ENCODE results near the gene FMNL3. TPM values are rescaled to one million over a fixed set of nuclear protein-coding genes. Genes with fewer than 3 reads are reported as not detected.

Gene FMNL3
- polyA plus RNA-seq, 1 donor from 2014 or later = 9.3 TPM

GRCh38 chr12:49643135-49643534 is 64.1 kb downstream of the FMNL3 start:
- no peak overlapping the region for H2AFZ ChIP-seq (ENCODE audit: low read depth, low read length)
- H3K9me2 ChIP-seq (ENCODE audit: insufficient read depth, low read length) = no peaks in the 10 kb centered on the region
- H3K4me3 ChIP-seq (ENCODE audit: low read length) = no peak overlapping the region
- H3F3A ChIP-seq (ENCODE audit: insufficient read depth, low read length, poor library complexity, severe bottlenecking) = no peaks in the 10 kb centered on the region
- TF ChIP-seq EP300 (conservative IDR thresholded peaks at IDR 0.05; ENCODE audit: poor library complexity, severe bottlenecking) = no peak
- H4K20me1 ChIP-seq (ENCODE audit: insufficient read depth) = no peaks in the 10 kb centered on the region
- H3K9me3 ChIP-seq (ENCODE audit: low read length) = no peaks in the 10 kb centered on the region
- no peak overlapping the region for H3K9ac ChIP-seq (ENCODE audit: low read length)
- H3K27ac ChIP-seq (ENCODE audit: low read length) = no peak overlapping the region
- peaks cover 8% of the 10 kb centered on the region for H3K36me3 ChIP-seq (ENCODE audit: insufficient read depth, low read length)
- no peak overlapping the region for H3K4me2 ChIP-seq (ENCODE audit: low read length)
- no peaks in the 10 kb centered on the region for H3K79me2 ChIP-seq (replicated peaks; ENCODE audit: insufficient read depth, low read length)
- no peaks in the 10 kb centered on the region for H3K27me3 ChIP-seq (ENCODE audit: insufficient read depth, low read depth, low read length)

DNA sequence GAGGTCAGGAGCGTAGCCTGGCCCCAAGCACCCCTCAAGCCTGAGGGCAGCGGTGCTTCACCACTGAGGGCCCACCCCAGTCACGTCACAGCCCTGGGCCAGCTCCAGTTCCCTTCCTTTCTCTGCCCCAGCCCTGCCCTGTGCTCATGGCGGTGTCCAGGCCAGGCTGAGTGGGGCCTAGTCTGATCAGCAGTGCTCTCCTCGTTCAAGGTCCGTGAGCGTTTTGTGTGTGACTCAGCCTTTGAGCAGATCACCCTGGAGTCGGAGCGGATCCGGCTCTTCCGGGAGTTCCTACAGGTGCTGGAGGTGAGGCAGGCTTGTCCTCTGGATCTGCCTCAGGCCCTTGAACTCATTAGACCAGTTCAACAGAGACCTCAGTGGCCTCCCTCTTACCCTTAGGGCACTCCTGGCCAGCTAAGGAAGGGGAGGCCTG is 64.8 kb downstream of the FMNL3 start:
- Histone ChIP-seq H3K9ac (ENCODE audit: low read length) (no peak overlapping the region), H3K79me2 (replicated peaks; ENCODE audit: insufficient read depth, low read length) (no peaks in the 10 kb centered on the region), H3F3A (ENCODE audit: insufficient read depth, low read length, poor library complexity, severe bottlenecking) (no peaks in the 10 kb centered on the region), H2AFZ (ENCODE audit: low read depth, low read length) (no peak overlapping the region), H3K27me3 (ENCODE audit: insufficient read depth, low read depth, low read length) (no peaks in the 10 kb centered on the region), H3K9me2 (ENCODE audit: insufficient read depth, low read length) (no peaks in the 10 kb centered on the region), H3K4me2 (ENCODE audit: low read length) (no peak overlapping the region), H4K20me1 (ENCODE audit: insufficient read depth) (no peaks in the 10 kb centered on the region), H3K4me3 (ENCODE audit: low read length) (no peak overlapping the region), H3K9me3 (ENCODE audit: low read length) (no peaks in the 10 kb centered on the region), H3K36me3 (ENCODE audit: insufficient read depth, low read length) (peaks cover 12% of the 10 kb centered on the region), H3K27ac (ENCODE audit: low read length) (no peak overlapping the region)
- TF ChIP-seq POLR2AphosphoS5 (IDR thresholded peaks at IDR 0.05) = no peak
- TF ChIP-seq TAF1 (IDR thresholded peaks at IDR 0.05; ENCODE audit: low read depth) = no peak
- TF ChIP-seq, protein P1, sequence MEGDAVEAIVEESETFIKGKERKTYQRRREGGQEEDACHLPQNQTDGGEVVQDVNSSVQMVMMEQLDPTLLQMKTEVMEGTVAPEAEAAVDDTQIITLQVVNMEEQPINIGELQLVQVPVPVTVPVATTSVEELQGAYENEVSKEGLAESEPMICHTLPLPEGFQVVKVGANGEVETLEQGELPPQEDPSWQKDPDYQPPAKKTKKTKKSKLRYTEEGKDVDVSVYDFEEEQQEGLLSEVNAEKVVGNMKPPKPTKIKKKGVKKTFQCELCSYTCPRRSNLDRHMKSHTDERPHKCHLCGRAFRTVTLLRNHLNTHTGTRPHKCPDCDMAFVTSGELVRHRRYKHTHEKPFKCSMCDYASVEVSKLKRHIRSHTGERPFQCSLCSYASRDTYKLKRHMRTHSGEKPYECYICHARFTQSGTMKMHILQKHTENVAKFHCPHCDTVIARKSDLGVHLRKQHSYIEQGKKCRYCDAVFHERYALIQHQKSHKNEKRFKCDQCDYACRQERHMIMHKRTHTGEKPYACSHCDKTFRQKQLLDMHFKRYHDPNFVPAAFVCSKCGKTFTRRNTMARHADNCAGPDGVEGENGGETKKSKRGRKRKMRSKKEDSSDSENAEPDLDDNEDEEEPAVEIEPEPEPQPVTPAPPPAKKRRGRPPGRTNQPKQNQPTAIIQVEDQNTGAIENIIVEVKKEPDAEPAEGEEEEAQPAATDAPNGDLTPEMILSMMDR (IDR thresholded peaks at IDR 0.05; ENCODE audit: poor library complexity, severe bottlenecking) = no peak

DNA sequence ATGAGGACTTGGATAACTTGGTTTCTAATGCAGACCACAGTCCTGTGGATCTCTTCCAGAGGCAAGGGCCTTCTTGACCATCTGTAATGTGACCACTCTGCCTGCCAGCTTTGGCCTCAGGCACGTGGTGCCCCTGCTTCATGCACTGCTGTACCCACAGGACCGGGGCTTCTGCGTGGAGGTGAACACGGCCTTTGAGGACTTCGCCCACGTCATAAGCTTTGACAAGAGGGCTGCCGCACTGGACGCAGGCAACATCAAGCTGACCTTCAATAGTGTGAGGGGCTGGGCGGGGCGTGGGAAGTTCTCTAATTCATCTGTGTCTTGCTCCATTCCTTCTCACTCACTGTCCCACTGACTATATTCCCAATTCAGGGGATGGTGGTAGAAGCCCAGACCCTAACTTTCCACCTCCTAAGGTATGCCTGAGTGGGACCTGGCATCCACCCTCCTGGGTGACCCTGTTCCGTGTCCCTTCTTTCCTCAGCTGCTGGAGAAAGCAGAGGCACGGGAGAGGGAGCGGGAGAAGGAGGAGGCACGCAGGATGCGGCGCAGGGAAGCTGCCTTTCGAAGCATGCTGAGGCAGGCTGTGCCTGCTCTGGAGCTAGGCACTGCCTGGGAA is 65.3 kb downstream of the FMNL3 start:
- no peaks in the 10 kb centered on the region for H4K20me1 ChIP-seq (ENCODE audit: insufficient read depth)
- H3F3A ChIP-seq (ENCODE audit: insufficient read depth, low read length, poor library complexity, severe bottlenecking) = no peaks in the 10 kb centered on the region
- no peak overlapping the region for H3K9ac ChIP-seq (ENCODE audit: low read length)
- TF ChIP-seq TAF1 (IDR thresholded peaks at IDR 0.05; ENCODE audit: low read depth) = no peak
- TF ChIP-seq EP300 (conservative IDR thresholded peaks at IDR 0.05; ENCODE audit: poor library complexity, severe bottlenecking) = no peak
- TF ChIP-seq SMC3 (conservative IDR thresholded peaks at IDR 0.05; ENCODE audit: poor library complexity) = no peak
- no peak for TF ChIP-seq RAD21 (conservative IDR thresholded peaks at IDR 0.05)
- no peak for TF ChIP-seq MXI1 (conservative IDR thresholded peaks at IDR 0.05; ENCODE audit: poor library complexity, severe bottlenecking)
- TF ChIP-seq, protein P2, sequence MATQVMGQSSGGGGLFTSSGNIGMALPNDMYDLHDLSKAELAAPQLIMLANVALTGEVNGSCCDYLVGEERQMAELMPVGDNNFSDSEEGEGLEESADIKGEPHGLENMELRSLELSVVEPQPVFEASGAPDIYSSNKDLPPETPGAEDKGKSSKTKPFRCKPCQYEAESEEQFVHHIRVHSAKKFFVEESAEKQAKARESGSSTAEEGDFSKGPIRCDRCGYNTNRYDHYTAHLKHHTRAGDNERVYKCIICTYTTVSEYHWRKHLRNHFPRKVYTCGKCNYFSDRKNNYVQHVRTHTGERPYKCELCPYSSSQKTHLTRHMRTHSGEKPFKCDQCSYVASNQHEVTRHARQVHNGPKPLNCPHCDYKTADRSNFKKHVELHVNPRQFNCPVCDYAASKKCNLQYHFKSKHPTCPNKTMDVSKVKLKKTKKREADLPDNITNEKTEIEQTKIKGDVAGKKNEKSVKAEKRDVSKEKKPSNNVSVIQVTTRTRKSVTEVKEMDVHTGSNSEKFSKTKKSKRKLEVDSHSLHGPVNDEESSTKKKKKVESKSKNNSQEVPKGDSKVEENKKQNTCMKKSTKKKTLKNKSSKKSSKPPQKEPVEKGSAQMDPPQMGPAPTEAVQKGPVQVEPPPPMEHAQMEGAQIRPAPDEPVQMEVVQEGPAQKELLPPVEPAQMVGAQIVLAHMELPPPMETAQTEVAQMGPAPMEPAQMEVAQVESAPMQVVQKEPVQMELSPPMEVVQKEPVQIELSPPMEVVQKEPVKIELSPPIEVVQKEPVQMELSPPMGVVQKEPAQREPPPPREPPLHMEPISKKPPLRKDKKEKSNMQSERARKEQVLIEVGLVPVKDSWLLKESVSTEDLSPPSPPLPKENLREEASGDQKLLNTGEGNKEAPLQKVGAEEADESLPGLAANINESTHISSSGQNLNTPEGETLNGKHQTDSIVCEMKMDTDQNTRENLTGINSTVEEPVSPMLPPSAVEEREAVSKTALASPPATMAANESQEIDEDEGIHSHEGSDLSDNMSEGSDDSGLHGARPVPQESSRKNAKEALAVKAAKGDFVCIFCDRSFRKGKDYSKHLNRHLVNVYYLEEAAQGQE (IDR thresholded peaks at IDR 0.05; ENCODE audit: borderline replicate concordance) = no peak
- TF ChIP-seq POLR2AphosphoS5 (IDR thresholded peaks at IDR 0.05) = no peak
- no peak for TF ChIP-seq EZH2 (IDR thresholded peaks at IDR 0.05; ENCODE audit: borderline replicate concordance, insufficient read depth, low read length, poor library complexity, severe bottlenecking)
- TF ChIP-seq, protein P1 (IDR thresholded peaks at IDR 0.05; ENCODE audit: poor library complexity, severe bottlenecking) = no peak
- peaks cover 12% of the 10 kb centered on the region for H3K36me3 ChIP-seq (ENCODE audit: insufficient read depth, low read length)
- H3K27me3 ChIP-seq (ENCODE audit: insufficient read depth, low read depth, low read length) = no peaks in the 10 kb centered on the region
- no peaks in the 10 kb centered on the region for H3K9me3 ChIP-seq (ENCODE audit: low read length)
- no peaks in the 10 kb centered on the region for H3K9me2 ChIP-seq (ENCODE audit: insufficient read depth, low read length)
- H3K4me3 ChIP-seq (ENCODE audit: low read length) = no peak overlapping the region
- H3K4me2 ChIP-seq (ENCODE audit: low read length) = no peak overlapping the region
- H2AFZ ChIP-seq (ENCODE audit: low read depth, low read length) = no peak overlapping the region
- no peaks in the 10 kb centered on the region for H3K79me2 ChIP-seq (replicated peaks; ENCODE audit: insufficient read depth, low read length)
- H3K27ac ChIP-seq (ENCODE audit: low read length) = no peak overlapping the region
